GM11168 (cell line): ENCODE measurements around the gene MCOLN1.
"Not testable (repeated sequence)": the region's sequence is repeated elsewhere in the genome, so short reads cannot be mapped to it uniquely, and the experiment has no call there.

ENCODE experiments used
- in situ Hi-C: fragments of 300-500 bp; cut with MboI; formaldehyde crosslinking; loops from one replicate; pipeline ENCODE4 v1.12.0; 2022; ENCODE audit warnings: low sequenced_read_pairs; ENCODE audit not compliant: unreplicated experiment

The MCOLN1 gene

DNA sequence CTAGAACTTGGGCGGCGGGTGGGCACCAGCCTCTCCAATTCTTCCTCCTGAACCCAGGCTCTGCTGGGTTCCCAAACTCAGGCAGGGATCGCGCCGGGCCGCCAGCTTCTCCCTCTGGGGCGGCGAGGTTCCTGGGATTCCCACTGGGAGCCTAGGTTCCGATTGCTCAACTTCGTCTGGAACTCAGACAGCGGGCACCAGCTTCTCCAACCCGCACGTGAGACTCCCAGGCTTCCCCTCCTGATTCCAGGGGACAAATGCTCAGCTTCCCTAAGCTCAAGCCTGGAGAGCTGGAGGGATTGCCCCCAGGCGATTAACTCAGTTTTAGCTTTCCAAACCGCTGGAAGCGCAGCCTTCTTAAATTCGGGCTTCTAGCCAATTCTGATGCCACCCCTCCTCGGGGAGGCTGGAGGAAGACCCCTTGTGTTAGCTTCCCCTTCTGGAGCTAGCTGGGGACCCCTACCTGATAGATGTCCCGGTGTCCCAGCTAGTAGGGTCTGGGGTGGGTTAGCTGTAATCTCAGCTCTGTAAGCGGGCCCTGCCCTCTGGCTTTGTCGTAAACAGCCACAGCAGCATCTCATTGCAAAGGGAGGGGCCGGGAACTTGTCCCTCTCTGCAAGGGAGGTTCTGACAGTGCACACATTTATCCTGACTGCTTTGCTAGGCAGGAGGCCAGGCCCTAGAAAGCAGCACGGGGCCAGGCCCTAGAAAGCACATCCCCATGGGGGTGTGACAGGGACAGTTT is 671 bp downstream of the MCOLN1 start:
- in situ Hi-C loops = no loop called here

DNA sequence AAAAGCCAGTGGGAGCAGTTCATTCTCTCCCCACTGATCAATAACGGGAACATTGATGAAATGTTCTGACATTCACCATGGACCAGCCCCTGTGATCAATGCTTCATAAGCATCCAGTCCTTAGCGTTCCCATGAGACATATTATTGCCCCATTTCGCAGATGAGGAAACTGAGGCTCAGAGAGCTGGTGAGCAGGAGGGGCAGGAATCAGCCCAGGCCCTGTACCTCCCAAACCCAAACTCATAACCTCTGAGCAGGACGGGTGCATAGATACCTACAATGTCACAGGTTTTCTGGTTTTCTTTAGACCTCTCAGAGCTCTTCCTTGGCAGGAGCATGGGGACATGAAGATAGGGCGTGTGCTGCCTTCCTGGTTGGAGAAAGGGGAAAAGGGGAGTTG is 2.1 kb downstream of the MCOLN1 start:
- in situ Hi-C loops = no loop called here

DNA sequence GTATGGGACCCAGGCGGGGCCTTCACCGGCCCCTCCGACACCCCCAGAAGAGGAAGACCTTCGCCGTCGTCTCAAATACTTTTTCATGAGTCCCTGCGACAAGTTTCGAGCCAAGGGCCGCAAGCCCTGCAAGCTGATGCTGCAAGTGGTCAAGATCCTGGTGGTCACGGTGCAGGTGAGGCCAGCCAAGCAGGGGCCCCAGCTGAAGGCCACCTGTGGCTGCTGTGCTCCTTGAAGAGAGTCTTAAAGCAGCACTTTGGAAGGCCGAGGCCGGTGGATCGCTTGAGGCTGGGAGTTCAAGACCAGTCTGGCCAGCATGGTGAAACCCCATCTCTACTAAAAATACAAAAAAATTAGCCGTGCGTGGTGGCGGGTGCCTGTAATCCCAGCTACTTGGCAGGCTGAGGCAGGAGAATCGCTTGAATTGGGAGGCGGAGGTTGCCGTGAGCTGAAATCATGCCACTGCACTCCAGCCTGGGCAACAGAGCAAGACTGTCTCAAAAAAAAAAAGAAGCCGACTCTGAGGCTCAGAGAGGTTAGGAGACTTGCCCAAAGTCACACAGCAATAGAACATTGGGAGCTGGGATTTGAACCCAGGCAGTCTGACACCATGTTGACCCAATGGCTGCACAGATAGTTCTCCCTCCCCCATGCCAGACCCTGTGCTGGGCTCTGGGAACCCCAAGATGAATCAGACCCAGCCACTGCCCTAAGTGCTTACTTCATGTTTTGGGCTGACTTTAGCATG is 2.7 kb downstream of the MCOLN1 start:
- in situ Hi-C loops = no loop called here

DNA sequence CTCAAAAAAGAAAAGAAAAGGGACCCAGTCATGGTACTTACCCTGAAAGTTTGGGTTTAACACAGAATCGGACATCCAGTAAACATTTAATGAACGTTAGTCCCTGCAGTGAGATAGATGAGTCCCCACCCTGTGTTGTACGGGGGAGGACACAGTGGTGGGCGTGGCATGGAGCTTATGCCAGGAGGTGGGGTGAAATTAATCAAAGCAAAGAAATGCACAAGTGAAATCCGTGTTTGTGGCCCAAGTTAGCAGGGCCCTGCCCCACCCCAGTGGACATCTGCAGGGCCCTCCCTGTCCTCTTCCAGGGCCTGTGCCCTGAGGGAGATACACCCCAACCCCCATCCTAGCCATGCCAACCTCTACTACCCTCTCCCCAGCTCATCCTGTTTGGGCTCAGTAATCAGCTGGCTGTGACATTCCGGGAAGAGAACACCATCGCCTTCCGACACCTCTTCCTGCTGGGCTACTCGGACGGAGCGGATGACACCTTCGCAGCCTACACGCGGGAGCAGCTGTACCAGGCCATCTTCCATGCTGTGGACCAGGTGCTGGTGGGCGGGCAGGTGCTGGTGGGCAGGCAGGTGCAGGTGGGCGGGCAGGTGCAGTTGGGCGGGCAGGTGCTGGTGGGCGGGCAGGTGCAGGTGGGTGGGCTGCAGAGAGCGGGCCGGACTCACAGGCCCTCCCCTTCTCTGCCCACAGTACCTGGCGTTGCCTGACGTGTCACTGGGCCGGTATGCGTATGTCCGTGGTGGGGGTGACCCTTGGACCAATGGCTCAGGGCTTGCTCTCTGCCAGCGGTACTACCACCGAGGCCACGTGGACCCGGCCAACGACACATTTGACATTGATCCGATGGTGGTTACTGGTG is 3.9 kb downstream of the MCOLN1 start:
- in situ Hi-C loops = no loop called here

DNA sequence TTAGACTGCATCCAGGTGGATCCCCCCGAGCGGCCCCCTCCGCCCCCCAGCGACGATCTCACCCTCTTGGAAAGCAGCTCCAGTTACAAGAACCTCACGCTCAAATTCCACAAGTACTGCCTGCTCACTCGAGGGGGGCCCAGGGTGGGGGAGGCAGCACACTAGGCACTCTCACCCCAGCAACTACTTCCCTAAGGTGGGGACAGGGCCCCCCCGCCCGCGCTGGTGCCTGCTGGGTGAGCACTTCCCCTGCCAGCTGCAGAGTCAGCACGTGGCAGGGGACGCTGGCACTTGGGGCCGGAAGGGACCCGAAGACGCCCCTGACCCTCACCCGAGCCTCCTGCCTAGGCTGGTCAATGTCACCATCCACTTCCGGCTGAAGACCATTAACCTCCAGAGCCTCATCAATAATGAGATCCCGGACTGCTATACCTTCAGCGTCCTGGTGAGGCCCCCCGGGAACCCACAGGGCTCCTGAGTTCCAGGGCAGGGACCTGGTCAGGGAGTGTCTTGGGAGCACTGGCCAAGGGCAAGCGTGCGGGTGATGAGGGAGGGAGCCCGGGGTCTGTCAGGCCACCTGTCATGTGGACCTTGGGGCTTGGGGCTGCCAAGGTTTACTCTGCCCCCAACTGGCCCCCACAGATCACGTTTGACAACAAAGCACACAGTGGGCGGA is 5.2 kb downstream of the MCOLN1 start:
- in situ Hi-C loops = no loop called here

DNA sequence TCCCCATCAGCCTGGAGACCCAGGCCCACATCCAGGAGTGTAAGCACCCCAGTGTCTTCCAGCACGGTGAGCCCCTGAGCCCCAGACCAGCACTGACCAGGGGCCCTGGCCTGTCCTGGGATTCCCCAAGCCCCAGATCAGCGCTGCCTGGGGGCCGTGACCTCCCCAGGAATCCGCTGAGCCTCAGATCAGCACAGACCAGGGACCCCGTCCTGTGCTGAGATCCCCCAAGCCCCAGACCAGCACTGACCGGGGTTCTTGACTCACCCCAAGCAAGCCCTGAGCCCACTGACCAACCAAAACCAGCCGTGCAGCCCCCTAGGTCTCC is 5.7 kb downstream of the MCOLN1 start:
- in situ Hi-C loops = no loop called here

DNA sequence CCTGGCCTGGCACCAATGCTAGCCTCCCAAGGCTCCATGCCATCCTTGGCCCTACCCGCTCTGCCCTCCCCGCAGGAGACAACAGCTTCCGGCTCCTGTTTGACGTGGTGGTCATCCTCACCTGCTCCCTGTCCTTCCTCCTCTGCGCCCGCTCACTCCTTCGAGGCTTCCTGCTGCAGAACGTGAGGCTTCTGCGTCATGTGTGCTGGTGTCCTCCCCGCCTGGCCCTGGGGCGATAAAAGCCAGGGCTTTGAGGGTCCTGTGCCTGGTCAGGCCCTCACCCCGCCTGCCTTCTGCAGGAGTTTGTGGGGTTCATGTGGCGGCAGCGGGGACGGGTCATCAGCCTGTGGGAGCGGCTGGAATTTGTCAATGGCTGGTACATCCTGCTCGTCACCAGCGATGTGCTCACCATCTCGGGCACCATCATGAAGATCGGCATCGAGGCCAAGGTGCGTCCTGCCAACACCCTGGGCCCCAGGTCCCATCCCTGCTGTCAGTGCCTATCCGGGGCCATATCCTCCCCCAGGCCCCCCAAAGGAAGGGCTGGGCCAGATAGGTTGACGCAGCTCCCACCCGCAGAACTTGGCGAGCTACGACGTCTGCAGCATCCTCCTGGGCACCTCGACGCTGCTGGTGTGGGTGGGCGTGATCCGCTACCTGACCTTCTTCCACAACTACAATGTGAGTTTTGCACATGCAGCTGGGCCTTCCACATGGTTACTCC is 6.3 kb downstream of the MCOLN1 start:
- in situ Hi-C loops = no loop called here

DNA sequence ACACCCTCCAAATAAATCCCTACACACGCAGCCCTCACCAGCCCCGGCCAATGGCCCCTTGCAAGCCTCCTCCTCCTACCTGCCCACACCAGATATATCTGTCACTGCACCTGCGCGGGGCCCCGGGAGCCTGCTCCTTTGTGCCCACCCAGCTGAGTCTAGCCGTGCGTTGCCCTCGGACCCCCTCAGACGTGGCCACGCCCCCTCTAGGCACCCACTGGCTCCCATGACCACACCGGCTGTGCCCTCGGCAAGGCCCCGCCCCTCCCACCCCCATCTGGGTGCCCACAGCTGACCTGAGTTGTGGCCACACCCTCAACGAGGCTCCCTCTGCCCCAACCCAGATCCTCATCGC is 6.8 kb downstream of the MCOLN1 start:
- in situ Hi-C loops = no loop called here

DNA sequence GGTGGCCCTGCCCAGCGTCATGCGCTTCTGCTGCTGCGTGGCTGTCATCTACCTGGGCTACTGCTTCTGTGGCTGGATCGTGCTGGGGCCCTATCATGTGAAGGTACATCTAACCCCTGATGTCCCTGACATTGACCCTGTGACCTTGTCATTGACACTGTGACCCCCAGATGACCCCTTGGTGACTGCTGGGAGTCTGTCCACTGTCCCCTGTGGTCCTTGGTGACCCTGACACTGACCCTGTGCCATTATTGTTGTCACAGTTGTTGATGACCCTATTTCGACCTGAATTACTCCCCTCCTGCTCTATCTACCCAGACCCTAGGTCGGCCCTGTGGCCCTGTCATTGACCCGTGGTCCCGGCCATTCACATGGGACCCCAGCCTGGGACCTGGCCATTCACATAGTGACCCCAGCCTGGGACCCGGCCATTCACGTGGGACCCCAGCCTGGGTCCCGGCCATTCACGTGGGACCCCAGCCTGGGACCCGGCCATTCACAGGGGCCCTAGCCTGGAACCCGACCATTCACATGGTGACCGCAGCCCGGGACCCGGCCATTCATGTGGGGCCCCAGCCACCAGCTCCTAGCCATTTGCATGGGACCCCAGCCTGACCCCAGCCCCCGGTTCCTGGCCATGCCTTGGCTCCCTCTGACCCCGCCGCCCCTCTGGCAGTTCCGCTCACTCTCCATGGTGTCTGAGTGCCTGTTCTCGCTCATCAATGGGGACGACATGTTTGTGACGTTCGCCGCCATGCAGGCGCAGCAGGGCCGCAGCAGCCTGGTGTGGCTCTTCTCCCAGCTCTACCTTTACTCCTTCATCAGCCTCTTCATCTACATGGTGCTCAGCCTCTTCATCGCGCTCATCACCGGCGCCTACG is 7.4 kb downstream of the MCOLN1 start:
- in situ Hi-C loops = no loop called here

DNA sequence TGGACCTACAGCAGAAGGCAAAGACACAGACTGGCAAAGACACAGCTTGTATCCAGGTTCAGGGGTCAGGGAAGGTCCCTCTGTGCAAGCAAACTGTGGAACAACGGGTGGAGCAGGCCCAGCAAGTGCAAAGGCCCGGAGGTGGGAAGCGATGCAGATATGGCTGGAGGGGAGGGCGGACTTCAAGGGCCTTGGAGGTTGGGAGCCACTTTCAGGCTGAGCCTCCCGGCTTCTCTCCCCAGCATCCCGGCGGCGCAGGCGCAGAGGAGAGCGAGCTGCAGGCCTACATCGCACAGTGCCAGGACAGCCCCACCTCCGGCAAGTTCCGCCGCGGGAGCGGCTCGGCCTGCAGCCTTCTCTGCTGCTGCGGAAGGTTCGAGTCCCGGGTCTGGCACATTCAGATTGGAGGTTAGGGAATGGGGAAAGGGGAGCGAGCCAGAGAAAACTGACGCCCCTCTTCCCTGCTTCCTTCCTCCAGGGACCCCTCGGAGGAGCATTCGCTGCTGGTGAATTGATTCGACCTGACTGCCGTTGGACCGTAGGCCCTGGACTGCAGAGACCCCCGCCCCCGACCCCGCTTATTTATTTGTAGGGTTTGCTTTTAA is 11.0 kb downstream of the MCOLN1 start:
- in situ Hi-C loops = no loop called here

DNA sequence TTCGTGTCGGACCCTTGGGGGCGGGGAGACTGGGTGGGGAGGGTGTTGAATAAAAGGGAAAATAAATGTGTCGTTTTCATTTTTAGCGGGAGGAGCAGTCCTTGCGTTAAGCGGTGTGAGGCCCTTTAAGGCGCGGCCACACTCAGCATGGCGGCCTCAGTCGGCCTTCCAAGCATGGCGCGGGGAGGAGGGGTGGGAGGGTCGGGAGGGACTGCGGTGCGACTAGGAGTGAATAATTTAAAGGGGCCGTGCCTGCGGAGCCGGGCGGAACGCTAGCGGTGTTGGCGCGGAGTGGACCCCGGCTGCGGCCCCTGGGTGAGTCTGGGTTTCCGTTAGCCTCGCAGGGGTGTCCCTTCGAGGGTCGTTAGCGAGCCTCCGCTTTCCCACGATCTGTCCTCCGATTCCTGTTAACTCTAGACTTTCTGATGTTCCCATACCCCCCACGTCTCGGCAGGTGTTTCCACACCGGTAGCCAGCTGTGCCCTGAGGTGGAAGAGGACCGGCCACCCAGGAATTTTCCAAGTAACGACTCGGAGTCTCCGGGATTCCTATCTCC is 11.6 kb downstream of the MCOLN1 start:
- in situ Hi-C loops = no loop called here

DNA sequence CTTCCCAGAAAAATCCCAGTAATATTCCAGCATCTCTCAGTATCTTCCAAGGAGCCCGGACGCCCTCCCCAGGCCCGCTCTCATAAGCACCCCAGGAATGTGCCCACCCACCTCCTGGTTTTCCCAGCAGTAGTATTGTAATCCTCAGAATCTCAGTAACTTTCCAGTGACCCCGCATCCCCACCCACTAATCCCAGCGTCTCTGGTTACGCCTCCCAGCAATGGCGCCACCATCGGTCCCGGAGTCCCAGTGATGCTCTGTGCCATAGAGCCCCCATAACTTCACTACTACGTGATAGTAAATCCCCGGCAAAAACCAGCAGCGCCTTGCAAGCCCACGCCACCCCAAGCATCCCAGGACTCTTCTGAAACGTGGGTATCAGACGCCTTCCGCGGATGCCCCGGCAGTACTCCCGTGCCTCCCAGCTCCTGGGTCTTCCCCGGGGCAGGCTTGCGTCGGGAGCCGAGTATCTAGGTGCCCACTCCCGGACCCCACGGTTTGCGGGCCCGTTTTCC is 12.2 kb downstream of the MCOLN1 start:
- in situ Hi-C loops = no loop called here

DNA sequence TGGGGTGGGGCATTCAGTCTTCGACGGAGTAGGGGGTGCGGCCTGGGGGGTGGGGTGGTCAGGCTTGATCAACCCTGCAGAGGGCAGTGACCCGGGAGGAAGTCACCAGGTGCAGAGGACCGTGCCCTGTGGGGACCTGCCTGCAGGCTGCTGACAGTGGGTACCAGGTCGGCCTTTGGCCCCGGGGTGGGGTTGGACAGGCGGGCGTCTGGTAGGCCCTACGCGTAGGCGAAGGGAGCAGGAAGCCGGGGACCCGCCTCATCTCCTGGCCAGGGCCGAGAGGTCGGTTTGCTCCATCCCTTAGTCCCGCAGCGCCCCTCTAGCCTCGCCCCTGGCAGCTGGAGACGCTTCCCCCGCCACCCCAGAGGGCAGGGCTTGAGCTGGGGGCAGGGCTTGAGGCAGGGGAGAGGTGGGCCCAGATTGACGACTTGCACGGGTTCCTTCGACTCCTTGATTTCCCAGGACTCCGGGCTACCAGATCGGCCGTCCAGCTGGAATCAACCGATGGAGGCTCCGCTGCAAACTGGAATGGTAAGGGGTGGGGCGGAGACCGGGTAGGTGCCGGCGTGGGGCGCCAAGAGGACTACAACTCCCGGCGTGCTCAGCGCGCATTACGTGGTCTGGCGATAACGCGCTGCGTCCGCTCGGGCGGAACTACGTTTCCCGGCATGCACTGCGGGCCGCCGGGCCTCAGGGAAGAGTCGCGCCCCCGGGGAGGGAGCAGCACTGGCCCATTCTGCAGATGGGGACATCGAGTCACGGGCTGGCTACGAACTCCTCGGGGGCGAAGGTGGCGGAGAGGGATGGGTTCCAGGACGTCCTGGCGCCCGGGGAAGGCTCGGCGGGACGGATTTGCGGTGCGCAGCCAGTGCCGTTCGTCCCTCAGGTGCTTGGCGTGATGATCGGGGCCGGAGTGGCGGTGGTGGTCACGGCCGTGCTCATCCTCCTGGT is 12.9 kb downstream of the MCOLN1 start, which contains the start of gene PNPLA6:
TSS of gene PNPLA6 (plus strand) at position 671 of the 951 bp plus-strand sequence. CDS start at position 743, 72 bp downstream.
- in situ Hi-C loops = no loop called here

DNA sequence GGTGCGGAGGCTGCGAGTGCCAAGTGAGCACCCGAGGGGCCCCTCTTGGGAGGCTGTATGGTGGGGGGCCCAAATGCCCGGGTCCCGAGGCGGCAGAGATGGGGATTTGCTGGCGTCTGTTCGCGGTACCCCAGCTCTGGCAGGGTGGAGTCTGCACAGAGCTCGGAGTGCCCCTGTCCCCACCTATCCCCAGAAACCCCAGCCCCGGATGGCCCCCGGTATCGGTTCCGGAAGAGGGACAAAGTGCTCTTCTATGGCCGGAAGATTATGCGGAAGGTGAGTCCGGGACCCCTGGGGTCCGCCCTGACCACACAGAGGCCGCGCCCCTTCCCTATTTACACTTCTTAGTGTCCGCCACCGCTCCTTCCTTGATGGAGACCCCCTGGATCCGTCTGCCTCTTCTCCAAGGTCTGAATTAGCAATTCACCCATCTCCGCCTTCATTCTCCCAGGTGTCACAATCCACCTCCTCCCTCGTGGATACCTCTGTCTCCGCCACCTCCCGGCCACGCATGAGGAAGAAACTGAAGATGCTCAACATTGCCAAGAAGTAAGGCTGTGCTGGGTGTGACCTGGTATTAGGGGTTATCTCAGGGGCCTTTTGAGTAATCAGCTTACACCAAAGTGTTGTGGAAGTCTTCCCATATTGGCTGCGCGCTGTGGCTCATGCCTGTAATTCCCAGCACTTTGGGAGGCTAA is 13.7 kb downstream of the MCOLN1 start:
- in situ Hi-C loops = no loop called here

DNA sequence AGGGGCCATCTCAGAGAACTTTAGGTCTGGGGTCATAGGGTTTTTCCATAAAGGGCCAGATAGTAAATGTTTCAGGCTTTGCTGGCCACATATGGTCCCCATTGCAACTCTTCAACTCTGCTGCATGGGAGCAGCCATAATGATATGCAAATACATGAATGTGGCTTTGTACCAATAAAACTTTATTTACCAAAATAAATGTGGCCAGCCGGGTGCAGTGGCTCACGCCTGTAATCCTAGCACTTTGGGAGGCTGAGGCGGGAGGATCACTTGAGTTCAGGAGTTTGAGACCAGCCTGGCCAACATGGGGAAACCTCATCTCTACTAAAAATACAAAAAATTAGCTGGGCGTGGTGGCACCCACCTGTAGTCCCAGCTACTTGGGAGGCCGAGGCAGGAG is 16.6 kb downstream of the MCOLN1 start:
- in situ Hi-C loops = not testable (repeated sequence)

DNA sequence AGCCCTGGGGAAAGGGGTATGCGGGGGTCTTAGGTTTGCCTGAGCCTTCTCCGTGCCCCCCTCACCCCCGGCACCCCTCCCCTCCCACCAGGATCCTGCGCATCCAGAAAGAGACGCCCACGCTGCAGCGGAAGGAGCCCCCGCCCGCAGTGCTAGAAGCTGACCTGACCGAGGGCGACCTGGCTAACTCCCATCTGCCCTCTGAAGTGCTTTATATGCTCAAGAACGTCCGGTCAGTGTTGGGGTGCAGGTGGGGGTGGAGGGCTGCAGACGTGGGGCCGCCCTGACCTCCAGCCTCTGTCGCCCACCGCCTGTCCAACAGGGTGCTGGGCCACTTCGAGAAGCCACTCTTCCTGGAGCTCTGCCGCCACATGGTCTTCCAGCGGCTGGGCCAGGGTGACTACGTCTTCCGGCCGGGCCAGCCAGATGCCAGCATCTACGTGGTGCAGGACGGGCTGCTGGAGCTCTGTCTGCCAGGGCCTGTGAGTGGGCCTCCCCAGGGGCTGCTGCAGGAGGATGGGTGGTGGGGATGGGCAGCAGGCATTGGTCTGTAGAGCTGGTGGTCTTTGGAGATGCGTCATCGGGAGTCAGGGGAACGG is 17.5 kb downstream of the MCOLN1 start:
- in situ Hi-C loops = no loop called here
